Hematopoietic multipotent progenitor cell treated with erythropoietin and hydrocortisone succinate and interleukin-3 and kit ligand, for 4 days (in vitro differentiated cells): ENCODE results near the gene NINJ1.
A peak's percentile ranks its signal among the peaks of the same experiment; 100 is the strongest.
"Not testable (repeated sequence)": the region's sequence is repeated elsewhere in the genome, so short reads cannot be mapped to it uniquely, and the experiment has no call there.

Source experiments
- DNase-seq: peaks from one replicate; pipeline ENCODE4 v3.0.0-alpha.2; 2015

The NINJ1 gene

DNA sequence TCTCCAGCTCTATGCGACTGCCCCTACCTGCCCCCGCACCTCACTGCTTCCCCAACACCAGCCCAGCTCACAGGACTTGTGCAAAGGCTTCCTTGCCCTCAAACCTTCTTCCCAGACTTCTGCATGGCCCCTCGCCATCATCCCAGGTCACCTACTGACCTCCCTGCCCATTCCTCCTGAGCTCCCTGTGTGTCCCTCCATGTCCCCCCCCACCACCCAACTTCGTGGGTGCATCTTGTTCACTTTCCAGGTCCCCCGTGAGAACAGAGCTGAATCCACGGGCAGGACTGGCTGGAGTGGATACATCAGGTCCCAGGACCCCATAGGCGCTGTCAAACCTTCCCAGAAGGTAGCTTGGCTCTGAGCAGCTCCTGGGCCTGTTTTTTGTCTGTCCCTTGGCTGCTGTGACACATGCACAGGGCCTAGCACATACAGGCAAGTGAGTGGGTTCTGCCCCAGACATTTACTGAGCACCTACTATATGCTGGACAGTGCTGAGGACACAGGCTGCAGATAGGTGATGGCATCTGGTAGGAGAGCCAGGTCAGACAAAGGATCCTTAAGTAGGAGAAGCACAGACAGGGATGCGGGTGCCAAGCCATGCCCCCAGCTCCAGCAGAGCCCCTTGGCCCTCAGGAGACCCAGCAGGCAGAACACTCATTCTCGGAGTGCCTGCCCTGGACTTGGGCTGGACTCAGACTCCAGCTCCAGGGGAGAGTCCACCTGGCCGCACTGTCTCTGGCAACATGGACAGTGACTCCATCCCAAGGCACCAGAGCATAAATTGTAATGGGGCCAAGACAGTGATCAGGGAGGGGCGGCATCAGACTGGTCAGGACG is 15.0 kb downstream of the NINJ1 start:
- no peak for DNase-seq

GRCh38 chr9:93117924-93118862 is 15.9 kb downstream of the NINJ1 start:
- DNase-seq: no peak

- not testable (repeated sequence) for DNase-seq
Observed at GRCh38 chr9:93117521-93117920, 16.5 kb downstream of the NINJ1 start.

DNA sequence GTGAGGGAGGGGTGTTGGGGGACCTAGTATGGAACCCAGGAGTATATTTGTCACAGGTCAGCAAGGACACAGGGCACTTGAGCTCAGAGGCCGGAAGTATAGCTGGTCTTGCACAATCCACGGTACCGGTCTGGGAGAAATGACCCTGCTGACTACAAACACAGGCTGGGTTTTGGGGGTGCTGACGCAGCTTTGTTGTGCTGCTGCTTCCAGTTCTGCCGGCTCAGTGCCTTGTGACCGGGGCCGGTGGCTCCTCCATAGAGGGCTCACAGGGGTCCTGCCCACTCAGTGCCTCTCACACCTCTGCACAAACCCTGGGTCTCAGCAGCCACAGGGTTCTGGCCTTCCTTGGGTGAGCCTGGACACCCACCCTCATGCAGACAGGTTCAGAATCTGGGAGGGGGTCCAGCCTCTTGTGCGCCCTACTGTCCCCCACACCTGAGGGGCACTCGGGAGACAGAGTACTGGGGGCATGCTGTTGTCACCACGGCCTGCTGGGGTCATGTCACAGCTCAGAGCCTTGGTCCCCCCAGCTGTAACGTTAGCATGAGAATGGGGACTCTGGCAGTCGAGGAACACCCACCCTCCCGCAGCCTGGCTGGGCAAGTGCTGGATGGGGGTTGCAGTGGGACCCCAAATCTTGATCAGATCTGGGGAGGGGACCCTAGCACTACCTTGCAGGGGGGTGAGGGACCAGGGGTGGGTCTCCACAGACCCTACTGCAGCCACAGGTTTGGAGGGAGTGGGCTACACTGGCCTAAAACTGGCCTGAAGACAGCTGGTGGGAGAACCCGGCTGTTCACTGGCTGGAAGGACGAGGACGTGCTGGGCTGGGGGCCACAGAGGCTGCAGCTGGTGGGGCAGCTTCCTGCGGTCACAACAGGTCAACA is 17.7 kb downstream of the NINJ1 start:
- peak; percentile 74 for DNase-seq

GRCh38 chr9:93115486-93116071 is 18.5 kb downstream of the NINJ1 start:
- peak; percentile 57 for DNase-seq

GRCh38 chr9:93114984-93115335 is 19.1 kb downstream of the NINJ1 start:
- no peak for DNase-seq

- DNase-seq: peak; percentile 91
Observed at GRCh38 chr9:93114169-93114983, 19.7 kb downstream of the NINJ1 start.

DNA sequence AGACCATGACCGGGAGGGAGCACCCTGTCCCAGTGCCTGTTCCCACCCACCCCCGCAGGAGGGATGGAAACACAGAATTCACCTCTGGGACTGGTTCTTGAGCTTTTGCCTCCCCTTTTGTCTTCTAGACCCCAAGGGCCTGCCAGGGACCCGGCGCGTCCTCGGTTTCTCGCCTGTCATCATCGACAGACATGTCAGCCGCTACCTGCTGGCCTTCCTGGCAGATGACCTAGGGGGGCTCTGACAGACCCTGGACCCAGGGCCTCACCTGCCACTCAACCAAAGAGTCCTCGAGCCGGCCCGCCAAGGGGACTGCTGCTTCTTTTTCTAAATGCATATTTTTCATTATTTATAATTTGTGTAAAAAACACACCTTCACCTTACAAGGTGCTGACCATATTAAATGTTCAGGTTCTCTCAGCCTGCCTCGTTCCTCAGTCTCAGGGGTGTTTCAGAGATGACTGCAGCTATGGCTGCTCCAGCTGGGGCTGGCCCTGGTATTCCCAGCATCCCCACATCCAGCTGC is 21.1 kb downstream of the NINJ1 start:
- DNase-seq: no peak

DNA sequence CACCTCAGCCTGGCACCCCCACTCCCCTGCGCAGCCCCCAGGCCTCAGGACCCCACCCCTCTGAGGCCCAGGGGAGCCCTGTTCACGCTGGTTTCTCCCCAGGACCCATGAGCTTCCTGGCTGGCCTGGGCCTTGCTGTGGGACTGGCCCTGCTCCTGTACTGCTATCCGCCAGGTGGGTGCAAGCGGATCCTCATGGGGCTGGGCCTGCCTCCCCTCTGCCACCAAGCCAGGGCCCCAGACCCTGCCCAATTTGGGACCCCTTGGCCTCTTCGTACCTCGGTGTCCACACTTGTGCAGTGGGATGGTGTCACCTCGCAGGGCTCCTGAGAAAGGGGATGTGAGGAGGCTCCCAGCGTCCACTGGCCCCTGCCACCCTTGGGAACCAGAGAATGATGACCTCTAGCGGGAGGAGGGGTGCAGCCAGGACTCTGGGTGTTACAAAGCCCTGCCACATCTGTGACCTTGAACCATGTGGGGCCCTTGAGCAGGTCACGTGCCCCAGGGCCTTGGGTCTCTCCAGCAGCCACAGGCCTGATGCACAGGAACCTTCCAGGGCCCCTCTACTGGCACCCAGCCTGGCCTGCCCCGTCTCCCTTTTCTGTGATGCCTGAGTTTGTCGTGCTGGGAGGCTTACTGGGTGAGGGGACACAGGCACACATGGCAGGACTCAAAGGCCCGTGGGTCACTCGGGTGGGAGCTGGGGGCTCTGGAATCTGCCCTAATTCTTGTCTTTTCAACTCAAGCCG is 21.8 kb downstream of the NINJ1 start:
- DNase-seq: no peak

DNA sequence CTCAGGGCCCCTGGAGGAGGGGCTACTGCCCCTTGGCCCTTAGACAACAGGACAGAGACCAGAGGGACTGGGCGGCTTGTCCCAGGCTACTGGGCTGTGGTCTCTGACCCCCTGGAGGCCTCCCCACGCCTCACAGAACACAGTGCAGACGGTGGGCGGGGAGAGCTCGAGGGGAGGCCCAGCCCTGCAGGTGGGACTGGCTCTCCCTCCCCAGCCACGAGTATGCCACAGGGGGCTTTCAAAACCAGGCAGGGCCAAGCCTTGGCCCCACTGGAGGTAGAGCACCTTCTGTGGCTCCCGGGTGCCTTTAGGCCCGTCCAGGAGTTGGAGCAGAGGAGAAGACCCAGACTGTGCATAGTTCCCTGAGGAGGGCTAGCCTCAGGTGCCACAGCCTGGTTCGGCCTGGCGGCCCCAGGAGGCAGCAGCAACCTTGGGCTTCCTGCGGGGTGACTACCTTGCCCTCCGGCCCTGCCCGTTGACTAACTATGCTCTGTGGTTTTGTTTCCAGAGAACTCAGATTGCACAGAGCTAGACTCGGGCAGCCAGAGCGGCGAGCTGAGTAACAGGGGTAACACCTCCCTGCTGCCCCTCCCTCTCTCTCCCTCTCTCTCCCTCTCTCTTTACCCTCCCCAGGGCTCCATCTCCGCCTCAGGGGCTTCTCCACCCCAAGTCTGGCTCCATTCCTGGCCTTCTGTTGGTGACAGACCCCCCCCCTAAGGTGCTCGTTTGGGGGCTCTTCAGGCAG is 22.5 kb downstream of the NINJ1 start:
- peak; percentile 79 for DNase-seq

DNA sequence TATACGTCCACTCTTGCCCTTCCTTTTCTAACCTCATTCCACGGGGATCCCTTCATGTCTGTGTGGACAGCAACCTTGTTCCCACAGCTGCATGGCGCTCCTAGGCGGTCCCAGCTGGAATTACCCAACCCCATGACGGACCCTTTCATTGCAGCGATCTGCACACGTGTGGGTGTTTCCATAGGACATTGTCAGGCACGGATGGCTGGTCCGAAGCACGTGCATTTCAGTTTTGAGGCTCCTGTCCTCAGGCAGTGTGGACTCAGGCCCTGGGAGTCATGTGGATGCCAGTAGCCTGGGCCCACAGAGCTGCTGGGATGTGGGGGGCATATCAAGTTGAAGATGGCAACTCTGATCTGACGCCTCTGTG is 23.1 kb downstream of the NINJ1 start:
- DNase-seq: no peak

DNA sequence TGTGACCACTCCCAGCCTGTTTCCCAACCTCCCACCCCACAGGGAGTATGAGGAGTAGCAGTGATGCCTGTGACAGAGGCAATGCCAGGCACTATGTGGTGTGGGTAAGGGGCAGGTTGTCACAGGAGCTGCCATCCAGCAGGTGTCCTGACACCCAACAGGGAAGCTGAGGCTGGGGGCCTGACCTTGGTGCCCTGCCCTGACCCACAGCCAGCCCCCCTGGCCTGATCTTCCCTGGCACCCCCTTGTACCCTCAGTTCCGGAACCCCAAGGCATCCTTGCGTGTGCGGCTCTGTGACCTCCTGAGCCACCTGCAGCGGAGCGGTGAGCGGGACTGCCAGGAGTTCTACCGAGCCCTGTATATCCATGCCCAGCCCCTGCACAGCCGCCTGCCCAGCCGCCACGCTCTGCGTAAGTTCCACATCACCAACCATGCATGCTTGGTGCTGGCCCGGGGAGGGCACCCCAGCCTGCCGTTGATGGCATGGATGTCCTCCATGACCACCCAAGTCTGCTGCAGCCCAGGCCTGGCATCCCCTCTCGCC is 23.7 kb downstream of the NINJ1 start:
- DNase-seq: no peak

DNA sequence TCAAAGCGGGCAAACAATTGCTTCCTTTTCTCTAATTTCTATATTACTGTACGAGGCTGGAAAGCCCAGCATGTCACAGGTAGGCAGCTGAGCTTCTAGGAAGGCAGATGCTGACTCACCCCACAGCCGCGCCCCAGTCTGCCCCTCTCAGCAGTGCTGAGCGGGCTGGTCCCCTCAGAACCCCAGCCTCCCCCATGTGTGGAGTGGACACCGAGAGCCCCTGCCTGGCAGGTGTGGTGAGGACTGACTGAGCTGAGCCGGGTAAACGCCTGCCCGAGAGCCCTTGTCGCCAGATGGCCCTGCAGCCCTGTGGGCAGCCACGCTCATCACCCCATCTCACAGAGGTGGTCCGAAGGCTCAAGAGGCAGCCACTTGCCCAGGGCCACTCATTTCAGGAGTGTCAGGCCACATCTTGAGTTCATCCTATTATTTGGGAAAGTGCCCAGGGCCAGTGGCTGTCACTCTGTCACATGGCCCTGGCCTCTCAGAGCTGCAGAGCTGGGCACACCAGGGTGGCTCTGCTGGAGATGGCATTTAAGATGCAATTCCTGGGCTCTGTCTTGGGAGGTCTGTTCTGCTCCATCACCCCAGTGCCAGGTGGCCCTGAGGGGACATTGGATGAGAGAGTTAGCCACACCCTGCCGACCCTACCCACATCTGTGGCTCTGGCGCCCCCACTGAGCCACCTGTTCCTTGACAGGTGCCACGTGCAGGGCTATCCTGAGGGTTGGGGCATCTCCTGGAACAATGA is 25.6 kb downstream of the NINJ1 start:
- DNase-seq: no peak

DNA sequence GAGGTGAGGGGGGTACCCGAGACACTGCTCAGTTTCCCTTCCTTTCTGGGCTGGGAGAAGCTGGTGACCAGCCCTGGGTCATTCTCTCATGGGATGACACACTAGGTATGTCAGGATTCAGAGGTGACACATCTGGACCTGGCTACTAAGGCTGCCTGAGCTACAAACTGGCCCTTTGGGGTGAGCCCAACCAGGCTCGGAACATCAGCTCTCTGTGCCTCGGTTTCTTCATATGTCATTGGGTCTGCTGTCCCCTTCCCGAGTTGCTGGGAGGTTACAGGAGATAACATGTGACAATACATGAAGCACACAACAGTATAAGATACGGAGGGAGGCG is 26.3 kb downstream of the NINJ1 start:
- no peak for DNase-seq

- no peak for DNase-seq
Observed at GRCh38 chr9:93107151-93107824, 26.8 kb downstream of the NINJ1 start.

GRCh38 chr9:93105620-93106019 is 28.4 kb downstream of the NINJ1 start:
- no peak for DNase-seq

DNA sequence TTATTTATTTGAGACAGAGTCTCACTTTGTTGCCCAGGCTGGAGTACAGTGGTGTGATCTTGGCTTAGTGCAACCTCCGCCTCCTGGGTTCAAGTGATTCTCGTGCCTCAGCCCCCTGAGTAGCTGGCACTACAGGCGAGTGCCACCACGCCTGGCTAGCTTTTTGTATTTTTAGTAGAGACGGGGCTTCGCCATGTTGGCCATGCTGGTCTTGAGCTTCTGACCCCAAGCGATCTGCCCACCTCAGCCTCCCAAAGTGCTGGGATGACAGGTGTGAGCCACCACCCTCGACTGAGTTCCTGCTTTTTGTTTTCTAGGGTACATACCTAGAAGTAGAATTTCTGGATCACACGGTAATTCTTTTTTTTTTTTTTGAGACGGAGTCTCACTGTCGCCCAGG is 33.0 kb downstream of the NINJ1 start:
- not testable (repeated sequence) for DNase-seq

DNA sequence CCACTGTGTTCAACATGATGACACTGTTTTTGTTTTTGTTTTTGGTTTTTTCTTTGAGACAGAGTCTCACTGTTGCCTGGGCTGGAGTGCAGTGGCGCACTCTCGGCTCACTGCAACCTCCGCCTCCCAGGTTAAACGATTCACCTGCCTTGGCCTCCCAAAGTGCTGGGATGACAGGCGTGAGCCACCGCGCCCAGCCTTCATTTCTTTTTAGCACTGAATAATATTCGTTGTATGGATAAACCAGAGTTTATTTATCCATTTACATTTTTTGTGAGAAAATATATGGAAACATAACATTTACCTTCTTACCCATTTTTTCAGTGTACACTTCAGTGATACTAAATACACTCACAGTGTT is 33.8 kb downstream of the NINJ1 start:
- no peak for DNase-seq
